Activated CD4-positive, alpha-beta T cell treated with anti-CD3 and anti-CD28 coated beads, Interleukin-2, amount 50 U/mL, for 24 hours (primary cell): ENCODE measurements around the gene NUPR1.
"Not testable (repeated sequence)": the region's sequence is repeated elsewhere in the genome, so short reads cannot be mapped to it uniquely, and the experiment has no call there.

Source experiments
- DNase-seq, 2 donors: peaks; one replicate each; pipeline ENCODE4 v3.0.0-alpha.2; 2020; ENCODE audit warnings: low read depth in 1 of 2, low spot score in 1 of 2

NUPR1 gene

DNA sequence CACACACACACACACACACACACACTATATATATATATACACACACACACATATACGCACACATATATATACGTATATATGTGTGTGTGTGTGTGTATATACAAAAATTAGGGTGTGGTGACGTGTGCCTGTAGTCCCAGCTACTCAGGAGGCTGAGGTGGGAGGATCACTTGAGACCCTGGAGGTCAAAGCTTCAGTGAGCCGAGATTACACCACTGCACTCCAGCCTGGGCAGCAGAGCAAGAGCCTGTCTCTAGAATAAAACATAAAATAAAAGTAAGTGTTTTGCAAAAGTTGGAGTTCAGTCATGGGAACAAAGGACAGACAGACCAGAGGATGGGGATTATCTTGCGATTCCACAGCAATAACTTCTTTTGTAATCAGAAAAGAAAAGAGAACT, 10.8 kb downstream of the NUPR1 start:
- no peak for DNase-seq

DNA sequence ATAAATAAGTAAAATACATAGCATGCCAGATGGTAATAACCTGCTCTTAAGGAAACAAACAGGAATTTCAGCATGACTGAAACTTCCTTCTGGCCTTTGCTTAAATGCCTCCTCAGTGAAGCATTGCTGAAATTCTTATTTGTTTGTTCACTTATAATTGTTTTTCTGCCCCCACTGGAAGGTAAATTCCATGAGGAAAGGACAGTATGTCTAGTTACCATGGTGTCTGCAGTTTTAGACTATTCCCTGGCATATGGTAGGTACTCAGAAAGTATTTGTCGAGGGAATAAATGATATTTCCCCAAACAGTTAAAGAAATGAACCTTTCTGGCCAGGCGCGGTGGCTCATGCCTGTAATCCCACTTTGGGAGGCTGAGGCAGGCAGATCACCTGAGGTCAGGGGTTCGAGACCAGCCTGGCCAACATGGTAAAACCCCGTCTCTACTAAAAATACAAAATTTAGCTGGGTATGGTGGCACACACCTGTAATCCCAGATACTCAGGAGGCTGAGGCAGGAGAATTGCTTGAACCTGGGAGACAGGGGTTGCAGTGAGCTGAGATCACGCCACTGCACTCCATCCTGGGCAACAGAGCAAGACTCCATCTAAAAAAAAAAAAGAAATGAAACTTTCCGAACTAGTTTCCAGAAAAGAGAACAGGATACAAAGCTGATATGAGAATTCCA, 11.5 kb downstream of the NUPR1 start:
- not testable (repeated sequence) for DNase-seq

DNA sequence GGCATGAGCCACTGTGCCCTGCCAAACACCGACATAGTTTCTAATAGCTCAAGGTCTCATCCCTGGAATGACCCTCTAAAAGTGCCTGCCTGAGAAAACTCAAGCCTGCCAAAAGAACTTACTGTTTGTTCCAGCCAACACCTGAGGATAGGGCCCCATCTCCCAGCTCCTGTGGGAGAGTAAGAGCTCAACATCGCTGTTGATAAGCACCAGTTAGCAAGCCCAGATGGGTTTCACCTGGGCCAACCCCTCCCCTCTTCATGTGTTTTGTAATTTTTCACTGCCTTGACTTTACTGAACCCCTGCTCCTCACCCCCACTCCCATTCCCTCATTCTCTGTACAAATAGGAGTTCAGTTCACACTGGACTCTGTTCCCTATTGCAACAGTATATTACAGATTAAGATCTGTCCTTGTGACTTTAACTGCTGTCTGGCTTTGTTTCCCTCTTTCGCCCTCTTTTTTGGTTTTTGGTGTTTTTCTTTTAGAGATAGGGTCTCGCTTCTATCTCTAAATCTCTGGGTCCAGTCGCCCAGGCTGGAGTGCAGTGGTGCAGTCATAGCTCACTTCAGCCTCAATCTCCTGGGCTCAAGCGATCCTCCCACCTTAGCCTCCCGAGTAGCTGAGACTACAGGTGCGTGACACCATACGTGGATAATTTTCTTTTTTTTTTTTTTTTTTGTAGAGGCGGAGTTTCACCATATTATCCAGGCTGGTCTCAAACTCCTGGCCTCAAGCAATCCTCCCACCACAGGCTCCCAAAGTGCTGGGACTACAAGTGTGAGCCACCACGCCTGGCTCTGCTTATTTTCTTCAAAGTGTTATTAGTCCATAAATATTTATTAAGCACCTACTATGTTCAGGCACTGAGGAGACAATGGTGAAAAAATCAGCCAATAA, 12.3 kb downstream of the NUPR1 start:
- DNase-seq: no peak

DNA sequence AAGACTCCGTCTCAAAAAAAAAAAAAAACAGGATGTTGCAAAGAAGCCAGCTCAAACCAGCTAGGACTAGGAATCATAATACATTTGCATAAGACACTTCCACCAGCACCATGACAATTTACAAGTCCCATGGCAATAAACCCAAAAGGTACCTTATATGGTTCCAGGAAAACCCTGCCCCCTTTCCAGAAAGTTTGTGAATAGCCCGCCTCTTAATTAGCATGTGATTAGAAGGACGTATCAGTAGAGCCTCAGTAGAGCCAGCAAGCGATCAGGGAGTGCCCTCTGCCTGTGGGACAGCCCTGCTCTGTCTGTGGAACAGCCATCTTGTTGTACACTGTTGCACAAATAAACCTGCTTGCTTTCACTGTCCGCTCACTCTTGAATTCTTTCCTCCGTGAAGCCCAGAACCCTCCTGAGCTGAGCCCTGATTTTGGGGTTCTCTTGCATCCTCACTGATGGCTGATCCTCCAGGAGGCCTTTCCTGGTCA, 14.0 kb downstream of the NUPR1 start:
- DNase-seq: no peak

DNA sequence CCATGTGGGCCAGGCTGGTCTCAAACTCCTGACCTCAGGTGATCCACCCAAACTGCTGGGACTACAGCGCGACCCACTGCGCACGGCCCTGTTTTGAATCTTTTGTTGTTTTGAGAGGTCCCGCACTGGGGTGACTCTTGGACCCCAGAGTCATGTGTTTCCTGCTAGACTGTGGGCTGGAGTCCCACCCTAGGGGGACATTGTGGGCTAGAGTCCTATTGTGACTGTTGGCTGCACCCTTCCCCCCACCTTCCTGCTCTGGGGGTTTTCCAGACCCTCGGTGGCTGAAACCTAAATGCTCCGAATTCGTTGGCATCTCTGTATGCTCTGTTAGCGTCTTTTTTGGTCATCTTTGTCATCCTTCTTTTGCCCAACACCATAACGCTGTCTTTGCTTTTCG, 16.0 kb downstream of the NUPR1 start:
- no peak for DNase-seq

DNA sequence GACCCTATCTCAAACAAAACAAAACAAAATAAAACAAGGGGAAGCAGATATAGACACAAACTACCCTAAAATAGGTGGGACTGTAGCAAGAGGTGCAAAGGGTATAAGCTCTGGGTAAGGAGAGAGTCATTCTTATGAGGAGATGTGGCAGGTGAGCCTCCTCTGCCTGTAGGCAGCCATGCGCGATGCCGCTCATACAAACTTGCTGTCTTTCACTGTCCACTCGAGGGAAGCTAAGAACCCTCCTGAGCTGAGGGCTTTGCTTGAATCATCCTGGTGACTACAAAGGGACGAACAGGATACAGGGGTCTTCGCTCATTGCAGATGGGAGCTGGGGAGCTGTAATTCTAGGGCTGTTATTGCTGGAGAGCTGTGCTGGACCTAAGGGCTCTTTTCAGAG, 17.3 kb downstream of the NUPR1 start:
- DNase-seq: no peak

DNA sequence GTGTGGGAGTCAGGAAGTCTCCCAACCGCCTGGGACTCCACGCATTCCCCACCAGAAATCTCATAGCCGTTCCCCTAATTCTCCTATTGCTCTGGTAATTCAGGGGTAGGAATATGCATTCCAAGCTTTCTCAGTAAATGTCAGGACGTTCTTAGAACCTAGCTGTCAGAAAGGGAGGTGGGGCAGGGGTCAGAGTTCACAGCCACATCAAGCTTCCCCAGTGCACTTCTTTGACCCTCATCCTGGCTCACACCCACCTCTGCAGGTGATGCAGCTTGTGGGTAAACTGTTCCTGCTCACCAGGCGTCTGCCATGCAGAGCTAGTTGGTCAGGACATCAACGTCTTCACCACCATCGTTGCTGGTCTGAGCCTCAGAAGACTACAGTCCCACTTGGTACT, 18.1 kb downstream of the NUPR1 start:
- DNase-seq: no peak

DNA sequence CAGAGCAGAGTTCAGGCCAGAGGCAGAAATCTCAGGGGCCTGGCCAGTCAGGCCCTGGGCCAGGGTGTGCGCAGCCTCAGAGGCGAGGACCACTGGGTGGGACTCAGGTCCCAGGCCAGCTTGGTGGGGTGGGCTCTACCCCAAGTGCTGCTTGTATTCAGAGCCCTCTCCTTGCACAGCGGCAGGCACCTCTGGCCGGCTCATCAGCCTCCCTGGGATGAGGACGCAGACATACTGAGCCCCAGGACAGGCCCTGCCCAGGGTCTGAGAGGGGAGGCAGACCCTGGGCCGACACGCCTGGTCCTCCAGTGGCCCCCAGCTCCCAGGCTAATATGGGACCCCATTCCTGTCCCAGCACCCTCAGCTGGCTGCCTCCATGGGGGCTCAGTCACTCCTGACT, 24.5 kb downstream of the NUPR1 start:
- DNase-seq: no peak

DNA sequence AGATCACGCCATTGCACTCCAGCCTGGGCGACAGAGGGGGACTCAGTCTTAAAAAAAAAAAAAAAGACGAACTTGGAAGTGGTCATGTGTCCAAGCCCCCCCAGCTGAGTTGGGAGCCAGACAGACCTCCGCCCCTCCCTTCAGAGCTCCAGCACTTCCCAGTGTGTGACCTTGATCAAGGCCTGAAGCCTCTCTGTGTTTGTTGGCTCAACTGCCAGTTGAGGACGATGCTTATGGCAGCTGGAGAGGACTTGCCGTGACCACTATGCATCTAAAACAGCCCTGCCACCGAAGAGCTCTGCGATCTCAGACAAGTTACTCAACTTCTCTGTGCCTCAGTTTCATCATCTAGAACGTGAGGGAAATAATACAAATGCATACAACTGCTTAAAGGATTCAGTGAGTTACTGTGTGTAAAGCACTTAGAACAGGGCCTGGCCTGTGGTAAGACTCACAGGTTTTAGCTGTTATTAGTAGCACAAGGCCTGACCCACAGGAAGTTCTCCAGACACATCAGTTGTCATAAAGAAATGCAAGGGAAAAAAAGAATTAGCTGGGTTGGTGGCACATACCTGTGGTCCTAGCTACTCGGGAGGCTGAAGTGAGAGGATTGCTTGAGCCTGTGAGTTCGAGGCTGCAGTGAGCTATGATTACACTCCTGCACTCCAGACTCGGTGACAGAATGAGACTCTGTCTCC, 25.1 kb downstream of the NUPR1 start:
- no peak for DNase-seq

DNA sequence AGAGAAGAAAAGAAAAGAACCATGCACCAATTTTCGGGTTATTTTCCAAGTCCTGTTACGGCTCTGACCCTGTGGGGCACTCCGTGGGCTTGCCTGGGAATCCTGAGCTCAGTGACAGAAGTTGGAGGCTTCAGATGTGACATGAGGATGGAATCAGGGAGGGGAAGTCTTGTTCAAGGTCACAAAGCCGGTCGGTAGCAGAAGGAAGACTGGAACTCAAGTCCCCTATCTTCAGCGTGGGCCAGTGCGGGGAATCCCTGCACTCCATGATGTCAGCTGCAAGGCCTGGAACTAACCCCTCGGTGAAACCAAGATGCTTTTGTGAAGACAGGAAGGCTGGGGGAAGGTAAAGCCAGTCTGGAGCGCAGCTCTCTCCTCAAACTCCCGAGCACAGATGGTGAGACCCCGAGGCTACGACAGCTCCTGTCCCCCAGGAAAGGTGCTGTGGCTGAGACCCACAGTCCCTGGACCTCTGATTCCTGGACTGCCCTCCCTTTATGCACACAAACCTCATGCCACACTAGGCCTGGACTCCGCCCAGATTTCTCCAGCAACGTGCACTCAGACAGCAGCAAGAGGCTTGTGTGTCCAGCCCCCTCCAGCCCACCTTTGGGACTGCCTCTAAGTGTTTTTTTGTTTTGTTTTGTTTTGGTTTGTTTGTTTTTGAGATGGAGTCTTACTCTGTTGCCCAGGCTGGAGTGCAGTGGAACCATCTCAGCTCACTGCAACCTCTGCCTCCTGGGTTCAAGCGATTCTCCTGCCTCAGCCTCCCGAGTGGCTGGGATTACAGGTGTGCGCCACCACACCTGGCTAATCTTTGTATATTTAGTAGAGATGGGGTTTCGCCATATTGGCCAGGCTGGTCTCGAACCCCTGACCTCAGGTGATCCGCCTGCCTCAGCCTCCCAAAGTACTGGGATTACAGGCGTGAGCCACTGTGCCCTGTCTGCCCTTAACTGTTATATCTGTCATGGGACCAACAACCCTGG, 26.7 kb downstream of the NUPR1 start:
- DNase-seq: no peak

DNA sequence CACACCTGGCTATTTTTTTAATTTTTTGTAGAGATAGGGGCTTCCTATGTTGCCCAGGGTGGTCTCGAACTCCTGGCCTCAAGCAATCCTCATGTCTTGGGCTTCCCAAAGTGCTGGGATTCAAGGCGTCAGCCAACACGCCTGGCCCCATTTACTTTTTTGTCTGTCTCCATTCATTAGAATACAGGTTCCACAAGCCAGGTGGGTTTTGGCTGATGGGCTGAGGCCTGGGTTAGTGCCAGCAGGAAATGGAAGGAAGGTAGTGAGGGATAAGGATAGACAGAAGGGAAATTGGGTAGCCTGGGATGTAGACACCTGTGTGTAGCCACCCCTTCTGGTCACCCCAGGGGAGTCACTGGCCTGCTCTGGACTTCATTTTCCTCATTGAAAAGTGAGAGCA, 27.7 kb downstream of the NUPR1 start:
- no peak for DNase-seq

DNA sequence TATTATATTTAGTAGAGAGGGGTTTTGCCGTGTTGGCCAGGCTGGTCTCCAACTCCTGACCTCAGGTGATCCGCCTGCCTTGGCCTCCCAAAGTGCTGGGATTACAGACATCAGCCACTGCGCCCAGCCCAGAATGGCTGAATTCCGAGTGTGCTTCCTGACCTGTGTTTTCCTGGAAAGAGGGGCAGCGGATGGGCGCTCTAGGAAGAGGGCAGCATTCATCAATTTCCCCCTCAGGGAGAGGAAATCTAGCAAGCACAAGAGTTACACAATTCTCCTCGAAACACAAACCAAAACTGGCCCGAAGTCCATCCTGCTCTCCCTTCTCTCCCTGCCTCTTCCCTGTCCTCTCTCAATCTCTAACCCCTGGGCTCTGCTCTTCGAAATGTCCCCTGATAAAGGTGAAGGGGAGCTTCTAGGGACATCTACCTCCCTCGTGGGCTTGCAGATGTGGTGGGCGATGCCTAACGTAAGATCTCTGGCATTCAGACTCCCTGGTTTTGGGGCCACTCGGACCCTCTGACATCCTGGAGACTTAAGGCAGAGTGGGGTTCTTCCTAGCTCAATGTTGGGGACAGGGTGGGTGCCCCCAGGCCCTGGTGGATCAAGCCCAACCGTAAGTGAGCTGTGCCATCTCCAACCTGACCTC, 33.2 kb downstream of the NUPR1 start:
- DNase-seq: no peak

DNA sequence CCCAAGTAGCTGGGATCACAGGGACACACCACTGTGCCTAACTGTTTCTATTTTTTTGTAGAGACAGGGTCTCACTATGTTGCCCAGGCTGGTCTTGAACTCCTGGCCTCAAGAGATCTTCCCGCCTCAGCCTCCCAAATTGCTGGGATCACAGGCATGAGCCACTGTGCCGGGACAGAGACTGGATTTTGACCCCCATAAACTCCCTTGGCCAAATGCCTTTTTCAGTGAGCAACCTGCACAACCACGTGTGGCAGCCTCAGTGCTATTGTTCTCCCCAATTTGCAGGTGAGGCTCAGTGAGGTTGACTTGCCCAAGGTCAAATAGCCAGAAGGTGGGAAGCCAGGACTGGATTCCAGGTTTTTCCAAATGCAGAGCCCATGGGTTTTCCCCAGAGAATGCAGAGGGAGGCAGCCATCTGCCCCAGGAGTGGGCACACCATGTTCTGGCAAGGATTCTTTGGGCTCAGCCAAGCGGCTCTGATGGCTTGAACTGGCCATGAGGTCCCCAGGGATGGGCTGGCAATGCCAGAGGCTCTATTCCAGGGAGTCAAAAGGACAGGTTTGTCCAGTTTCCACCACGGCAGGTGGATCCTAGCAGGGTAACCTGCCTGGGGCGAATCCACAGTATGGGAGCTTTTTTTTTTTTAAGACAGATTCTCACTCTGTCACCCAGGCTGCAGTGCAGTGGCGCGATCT, 33.9 kb downstream of the NUPR1 start:
- DNase-seq: no peak

DNA sequence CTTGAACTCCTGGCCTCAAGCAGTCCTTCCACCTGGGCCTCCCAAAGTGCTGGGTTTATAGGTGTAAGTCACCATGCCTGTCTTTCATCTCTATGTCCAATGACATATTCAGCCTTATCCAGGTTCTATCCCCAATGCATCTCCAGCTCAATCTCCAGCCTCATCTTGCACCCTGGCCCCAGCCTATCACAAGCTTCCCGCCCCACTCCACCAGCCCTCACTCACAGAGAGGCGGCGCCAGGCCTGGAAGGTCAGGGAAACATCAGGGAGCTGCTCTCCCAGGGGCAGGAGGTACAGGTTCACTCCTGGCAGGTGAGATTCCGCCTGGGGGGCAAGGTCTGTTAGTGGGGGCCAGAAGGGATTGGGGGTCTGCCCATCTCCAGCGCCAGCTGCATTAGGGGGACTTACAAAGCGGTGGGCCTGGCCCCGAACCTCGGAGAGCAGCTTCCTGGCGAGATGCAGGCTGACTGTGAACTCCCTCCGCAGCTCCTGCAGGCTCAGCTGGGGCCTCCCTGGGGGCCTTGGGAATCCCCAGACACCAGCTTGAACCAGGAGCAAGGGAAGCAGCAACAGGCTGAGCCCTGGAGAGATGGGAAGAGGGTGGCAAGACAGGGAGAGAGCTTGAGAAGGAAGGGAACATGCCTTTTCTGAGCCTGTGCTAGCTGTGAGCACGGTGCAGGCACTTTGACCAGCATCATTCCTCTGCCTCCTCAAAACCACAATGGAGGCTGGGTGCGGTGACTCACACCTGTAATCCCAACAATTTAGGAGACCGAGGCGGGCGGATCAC, 35.1 kb downstream of the NUPR1 start:
- no peak for DNase-seq

DNA sequence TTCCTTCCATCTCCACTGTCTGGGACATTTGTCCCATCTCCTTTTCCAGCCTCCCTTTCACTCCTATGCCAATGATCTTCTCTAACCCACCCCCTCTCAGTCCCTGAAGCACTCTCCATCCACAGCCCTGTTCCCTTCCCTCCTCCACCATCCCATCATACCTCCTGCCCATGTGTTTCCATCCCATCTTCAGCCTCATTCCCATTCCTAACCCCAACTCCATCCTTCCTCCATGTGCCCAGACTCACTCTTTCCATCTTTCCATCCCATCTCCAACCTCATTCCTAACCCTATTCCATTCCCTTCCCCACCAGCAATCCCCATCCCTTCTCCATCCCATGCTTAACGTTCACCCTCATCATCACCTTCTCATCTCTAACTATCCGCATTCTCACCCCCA, 36.5 kb downstream of the NUPR1 start:
- no peak for DNase-seq

DNA sequence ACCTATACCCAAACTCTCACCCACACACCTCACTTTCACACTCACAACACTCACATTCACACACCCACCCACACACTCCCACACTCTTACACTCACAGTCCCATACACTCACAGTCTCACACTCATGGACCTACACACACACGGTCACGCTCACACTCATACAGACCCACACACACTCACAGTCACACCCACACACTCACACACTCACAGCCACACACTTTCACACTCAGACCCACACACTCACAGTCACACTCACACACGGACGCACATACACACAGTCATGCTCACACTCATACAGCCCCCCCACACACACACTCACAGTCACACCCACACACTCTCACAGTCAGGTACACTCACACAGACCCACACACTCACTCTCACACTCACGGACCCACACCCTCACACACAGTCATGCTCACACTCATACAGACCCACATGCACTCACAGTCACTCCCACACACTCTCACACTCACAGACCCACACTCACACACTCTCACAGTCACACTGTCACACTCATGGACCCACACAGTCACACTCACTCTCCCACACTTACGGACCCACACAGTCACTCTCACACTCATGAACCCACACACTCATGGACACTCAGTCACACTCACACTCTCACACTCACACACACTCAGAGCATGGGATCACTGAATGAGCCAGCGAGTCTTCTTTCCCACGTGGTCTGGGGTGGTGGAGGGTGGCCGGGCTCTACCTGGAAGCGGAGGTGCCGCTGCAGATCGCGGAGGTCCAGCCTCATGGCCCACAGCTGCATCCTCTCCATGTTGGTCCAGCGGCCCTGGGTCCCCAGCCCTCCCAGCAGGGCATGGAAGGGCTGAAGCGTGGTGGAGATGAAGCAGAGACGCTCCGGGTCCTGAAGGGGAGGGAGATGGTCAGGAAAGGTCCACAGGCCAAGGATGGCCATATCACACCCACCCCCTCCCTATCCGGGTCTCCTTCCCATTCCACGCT, 37.2 kb downstream of the NUPR1 start:
- no peak for DNase-seq

DNA sequence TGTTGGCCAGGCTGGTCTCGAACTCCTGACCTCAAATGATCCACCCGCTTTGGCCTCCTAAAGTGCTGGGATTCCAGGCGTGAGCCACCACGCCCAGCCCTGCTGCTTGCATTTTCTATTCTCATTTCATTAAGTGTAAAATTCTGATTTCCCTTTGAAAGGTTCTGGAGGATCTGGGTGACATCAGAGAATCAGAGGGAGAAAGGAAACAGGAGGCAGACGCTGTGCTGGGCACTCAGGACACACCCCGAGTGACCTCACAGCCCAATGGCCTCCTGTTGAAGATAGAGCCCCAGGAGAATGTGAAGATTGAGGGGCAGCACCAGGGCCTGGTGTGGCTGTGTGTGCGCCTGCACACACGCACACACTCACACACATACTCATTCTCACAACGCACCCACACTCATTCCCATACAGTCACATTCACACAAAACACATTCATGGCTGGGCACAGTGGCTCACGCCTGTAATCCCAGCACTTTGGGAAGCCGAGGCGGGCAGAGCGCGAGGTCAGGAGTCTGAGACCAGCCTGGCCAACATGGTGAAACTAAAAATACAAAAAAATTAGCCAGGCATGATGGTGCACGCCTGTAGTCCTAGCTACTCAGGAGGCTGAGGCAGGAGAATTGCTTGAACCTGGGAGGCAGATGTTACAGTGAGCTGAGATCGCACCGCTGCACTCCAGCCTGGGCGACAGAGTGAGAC, 38.1 kb downstream of the NUPR1 start:
- not testable (repeated sequence) for DNase-seq
